Measurements from ENCODE around the gene PUS1. TPM values are rescaled to one million over a fixed set of nuclear protein-coding genes. Genes with fewer than 3 reads are reported as not detected.

Gene PUS1
- total and polyA plus RNA-seq, 2 of the 8 experiments (the other 6 are each of a cell fraction or from before 2014, with no cell fraction given) = 48.1 to 81.2 TPM

DNA sequence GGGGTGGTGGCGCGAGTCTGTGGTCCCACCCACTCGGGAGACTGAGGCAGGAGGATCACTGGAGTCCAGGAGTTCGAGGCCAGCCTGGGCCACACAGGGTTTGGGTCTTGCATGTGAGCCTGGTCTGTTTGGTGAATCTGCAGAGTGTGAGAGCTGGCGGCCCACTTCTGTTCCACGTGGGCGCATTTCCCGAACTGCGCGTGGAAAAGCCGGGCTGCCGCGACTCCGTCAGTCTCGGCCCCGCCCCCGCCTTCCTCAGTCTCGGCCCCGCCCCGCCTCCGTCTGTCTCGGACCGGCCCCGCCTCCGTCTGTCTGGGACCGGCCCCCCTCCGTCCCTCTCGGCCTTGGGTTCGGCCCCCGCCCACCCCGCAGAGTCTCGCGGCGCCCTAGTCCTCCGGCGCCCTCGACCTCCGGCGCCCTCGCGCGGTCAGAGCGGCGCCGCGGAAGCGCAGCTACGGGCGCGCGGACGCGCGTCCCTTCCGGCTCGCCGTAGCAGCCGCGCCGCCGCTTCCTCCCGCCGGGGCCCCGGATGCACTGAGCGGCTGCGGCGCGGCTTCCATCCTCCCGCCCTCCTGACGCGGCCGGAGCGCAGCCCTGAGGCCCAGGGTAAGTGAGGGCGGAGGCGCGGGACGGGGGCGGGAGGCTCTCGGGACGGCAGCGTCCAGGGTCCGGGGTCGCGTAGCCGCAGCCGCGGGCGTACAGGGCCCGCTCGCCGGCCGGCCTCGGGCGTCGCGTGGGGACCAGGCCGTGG is 20.5 kb downstream of the PUS1 start, which contains the start of gene EP400 (continued):
- TF ChIP-seq BRCA1 (IDR thresholded peaks at IDR 0.05; ENCODE audit: low read depth, low read length) (peak; percentile 53; the same call in 1 of the 2 replicates), CHD7 (IDR thresholded peaks at IDR 0.05; ENCODE audit: insufficient replicate concordance, low read length) (no peak), SUZ12 (IDR thresholded peaks at IDR 0.05; ENCODE audit: low read length) (no peak), E2F6 (IDR thresholded peaks at IDR 0.05) (no peak), HDAC2 (IDR thresholded peaks at IDR 0.05; ENCODE audit: borderline replicate concordance in 1 of 2, low read depth in 2 of 2, low read length in 2 of 2) (no peak), JUN (IDR thresholded peaks at IDR 0.05; ENCODE audit: low read depth, low read length) (no peak)
